HepG2 (cell line): ENCODE measurements around the gene MXRA8. TPM values are rescaled to one million over a fixed set of nuclear protein-coding genes. Genes with fewer than 3 reads are reported as not detected.
A peak's percentile ranks its signal among the peaks of the same experiment; 100 is the strongest.

ENCODE experiments used
- AGO2 ChIP-seq: fragments of 200-400 bp; formaldehyde crosslinking; optimal IDR thresholded peaks from 2 replicates; pipeline ENCODE3; 2017; ENCODE audit warnings: mild to moderate bottlenecking, low read depth, low read length, moderate library complexity
- ETV6 ChIP-seq: sonication (generic); formaldehyde crosslinking; conservative IDR thresholded peaks from 2 replicates; pipeline ENCODE4 v1.4.0; 2020; ENCODE audit warnings: missing genetic modification reagents
- KMT2A ChIP-seq: sonication (generic); formaldehyde crosslinking; IDR thresholded peaks from 2 replicates; pipeline ENCODE4 v1.4.0; 2020; ENCODE audit warnings: missing genetic modification reagents
- NPAS2 ChIP-seq: sonication (generic); formaldehyde crosslinking; IDR thresholded peaks from 2 replicates; pipeline ENCODE4 v1.8.0; 2022; ENCODE audit warnings: mild to moderate bottlenecking, missing genetic modification reagents, borderline replicate concordance
- RAD51 ChIP-seq: fragments of 450-650 bp; IDR thresholded peaks from 2 replicates; pipeline ENCODE4 v1.6.1; 2016; ENCODE audit warnings: borderline replicate concordance
- RBM22 ChIP-seq: fragments of 200-400 bp; formaldehyde crosslinking; optimal IDR thresholded peaks from 2 replicates; pipeline ENCODE3; 2017; ENCODE audit warnings: mild to moderate bottlenecking, low read length, moderate library complexity
- SAP130 ChIP-seq: IDR thresholded peaks from 2 replicates; pipeline ENCODE4 v1.6.1; 2016; ENCODE audit warnings: low read depth
- XRCC5 ChIP-seq: fragments of 200-400 bp; formaldehyde crosslinking; optimal IDR thresholded peaks from 2 replicates; pipeline ENCODE3; 2017; ENCODE audit warnings: mild to moderate bottlenecking, low read length
- ZC3H13 ChIP-seq: sonication (generic); formaldehyde crosslinking; IDR thresholded peaks from 2 replicates; pipeline ENCODE4 v1.8.1; 2023; ENCODE audit warnings: mild to moderate bottlenecking, missing genetic modification reagents, moderate library complexity
- ZKSCAN8 ChIP-seq: IDR thresholded peaks from 2 replicates; pipeline ENCODE4 v1.6.1; 2016; ENCODE audit warnings: borderline replicate concordance, missing genetic modification reagents, missing compliant biosample characterization
- ZMYM3 ChIP-seq: sonication (generic); formaldehyde crosslinking; IDR thresholded peaks from 2 replicates; pipeline ENCODE4 v1.5.1; 2020; ENCODE audit warnings: mild to moderate bottlenecking, missing genetic modification reagents
- ZNF282 ChIP-seq: fragments of 450-650 bp; IDR thresholded peaks from 2 replicates; pipeline ENCODE4 v1.6.1; 2018; ENCODE audit not compliant: partially characterized antibody
- ZNF431 ChIP-seq: sonication (generic); formaldehyde crosslinking; IDR thresholded peaks from 2 replicates; pipeline ENCODE4 v1.9.0; 2022; ENCODE audit warnings: missing genetic modification reagents, low read depth, mild to moderate bottlenecking, borderline replicate concordance
- ZNF766 ChIP-seq: sonication (generic); formaldehyde crosslinking; IDR thresholded peaks from 2 replicates; pipeline ENCODE4 v1.5.0; 2020; ENCODE audit warnings: missing genetic modification reagents, borderline replicate concordance
- polyA plus RNA-seq, 8 experiments: library from polyadenylated mRNA; depleted of rRNA in 3 of 8; stranded (reverse) in 7 of 8; unstranded in 1 of 8; fragments of >200 nt; fragmentation: Illumina TruSeq in 4 of 8; extraction: Trizol in 4 of 8; gene quantifications; 2 replicates each; pipeline versions ENCODE4 v1.2.1 to v1.2.3, GENCODE V29; 2011 to 2016; ENCODE audit warnings: low read depth in 4 of 8, missing spikeins in 1 of 8, mixed read lengths in 1 of 8; ENCODE audit not compliant: insufficient read depth in 1 of 8
- total RNA-seq, 5 experiments: library from RNA; depleted of rRNA; stranded (reverse); fragments of >200 nt; fragmentation: Illumina TruSeq; extraction: Trizol; gene quantifications; 2 replicates each; pipeline ENCODE4 v1.2.3, GENCODE V29; 2016; ENCODE audit warnings: low read depth in 1 of 5
- TF ChIP-seq, protein P1 (sequence below): sonication (generic); formaldehyde crosslinking; IDR thresholded peaks from 2 replicates; pipeline ENCODE4 v1.9.0; 2021; ENCODE audit warnings: missing genetic modification reagents, mild to moderate bottlenecking, borderline replicate concordance
- TF ChIP-seq, protein P2 (sequence below): sonication (generic); IDR thresholded peaks from 2 replicates; pipeline ENCODE4 v1.6.1; 2016; ENCODE audit warnings: low read depth, borderline replicate concordance
- TF ChIP-seq, protein P3 (sequence below): sonication (generic); formaldehyde crosslinking; IDR thresholded peaks from 2 replicates; pipeline ENCODE4 v1.4.0; 2020; ENCODE audit warnings: missing genetic modification reagents
- TF ChIP-seq, protein P4 (sequence below): sonication (generic); formaldehyde crosslinking; IDR thresholded peaks from 2 replicates; pipeline ENCODE4 v1.4.0; 2020; ENCODE audit warnings: missing genetic modification reagents
- TF ChIP-seq, protein P5 (sequence below): sonication (generic); formaldehyde crosslinking; IDR thresholded peaks from 2 replicates; pipeline ENCODE4 v1.4.0; 2020; ENCODE audit warnings: mild to moderate bottlenecking, missing genetic modification reagents
- TF ChIP-seq, protein P6 (sequence below): sonication (generic); formaldehyde crosslinking; IDR thresholded peaks from 2 replicates; pipeline ENCODE4 v1.4.0; 2020; ENCODE audit warnings: mild to moderate bottlenecking, low read depth, missing genetic modification reagents

The MXRA8 gene
- total and polyA plus RNA-seq, 2 of the 13 experiments (the other 11 are each of a cell fraction or from before 2014, with no cell fraction given), result 19.8 to 44.8 TPM

DNA sequence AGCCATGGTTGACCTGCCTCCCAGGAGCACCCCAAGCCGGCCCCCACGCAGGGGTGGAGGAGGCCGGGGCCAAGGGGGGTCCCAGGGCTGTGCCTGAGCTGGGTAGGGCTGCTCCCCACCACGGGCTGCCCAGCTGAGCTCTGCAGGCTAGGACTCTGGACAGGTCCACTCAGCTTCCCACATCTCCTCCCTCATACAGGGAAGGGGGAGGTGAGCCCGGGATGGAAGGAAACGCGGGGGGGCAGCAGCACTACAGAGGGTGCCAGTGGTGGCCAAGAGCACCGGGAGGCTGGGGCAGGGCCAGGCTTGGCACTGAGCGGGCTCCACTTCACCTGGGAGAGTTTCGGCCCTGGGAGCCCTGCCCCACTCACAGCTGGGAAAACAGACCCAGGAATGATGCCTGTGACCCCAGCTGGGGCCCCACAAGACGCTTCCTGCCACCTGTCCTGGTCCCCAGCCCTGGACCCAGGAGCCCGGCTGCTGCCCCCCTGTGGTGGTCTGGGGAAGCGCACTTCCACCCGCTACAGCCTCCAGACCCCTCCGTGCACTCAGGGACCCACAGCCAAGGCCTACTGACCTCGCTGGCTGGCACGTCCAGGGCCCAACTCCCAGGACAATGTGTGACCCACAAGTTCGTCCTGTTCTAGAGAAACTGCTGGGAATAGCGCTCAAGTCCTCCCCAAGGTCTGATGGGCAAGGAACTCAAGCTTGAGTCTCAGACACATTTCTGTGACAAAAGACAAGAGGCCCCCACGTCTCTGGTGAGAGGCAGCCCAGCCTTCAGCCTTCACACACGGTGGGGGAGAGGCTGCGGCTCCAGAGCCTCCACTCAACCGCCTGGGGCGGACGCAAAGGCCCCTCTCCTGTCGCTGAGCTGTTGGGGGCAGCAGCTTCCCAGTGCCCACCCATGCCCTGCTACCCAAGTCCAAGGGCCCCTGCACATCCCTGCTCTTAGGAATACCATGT, 13.7 kb upstream of the MXRA8 start (continued):
- TF ChIP-seq, protein P1, sequence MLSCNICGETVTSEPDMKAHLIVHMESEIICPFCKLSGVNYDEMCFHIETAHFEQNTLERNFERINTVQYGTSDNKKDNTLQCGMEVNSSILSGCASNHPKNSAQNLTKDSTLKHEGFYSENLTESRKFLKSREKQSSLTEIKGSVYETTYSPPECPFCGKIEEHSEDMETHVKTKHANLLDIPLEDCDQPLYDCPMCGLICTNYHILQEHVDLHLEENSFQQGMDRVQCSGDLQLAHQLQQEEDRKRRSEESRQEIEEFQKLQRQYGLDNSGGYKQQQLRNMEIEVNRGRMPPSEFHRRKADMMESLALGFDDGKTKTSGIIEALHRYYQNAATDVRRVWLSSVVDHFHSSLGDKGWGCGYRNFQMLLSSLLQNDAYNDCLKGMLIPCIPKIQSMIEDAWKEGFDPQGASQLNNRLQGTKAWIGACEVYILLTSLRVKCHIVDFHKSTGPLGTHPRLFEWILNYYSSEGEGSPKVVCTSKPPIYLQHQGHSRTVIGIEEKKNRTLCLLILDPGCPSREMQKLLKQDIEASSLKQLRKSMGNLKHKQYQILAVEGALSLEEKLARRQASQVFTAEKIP (CRISPR knock-in tag), result no peak
- TF ChIP-seq ZNF766 (CRISPR knock-in tag) (no peak), SAP130 (CRISPR knock-in tag) (peak; percentile 48; the same call in 1 of the 2 replicates), XRCC5 (peak; percentile 80), ZC3H13 (CRISPR knock-in tag) (peak; percentile 57), ZKSCAN8 (CRISPR knock-in tag) (no peak), RBM22 (no peak), ETV6 (CRISPR knock-in tag) (no peak), ZMYM3 (CRISPR knock-in tag) (no peak), ZNF282 (no peak), RAD51 (no peak), KMT2A (no peak), ZNF431 (no peak), NPAS2 (CRISPR knock-in tag) (no peak), AGO2 (peak; percentile 36)
- TF ChIP-seq, protein P2, sequence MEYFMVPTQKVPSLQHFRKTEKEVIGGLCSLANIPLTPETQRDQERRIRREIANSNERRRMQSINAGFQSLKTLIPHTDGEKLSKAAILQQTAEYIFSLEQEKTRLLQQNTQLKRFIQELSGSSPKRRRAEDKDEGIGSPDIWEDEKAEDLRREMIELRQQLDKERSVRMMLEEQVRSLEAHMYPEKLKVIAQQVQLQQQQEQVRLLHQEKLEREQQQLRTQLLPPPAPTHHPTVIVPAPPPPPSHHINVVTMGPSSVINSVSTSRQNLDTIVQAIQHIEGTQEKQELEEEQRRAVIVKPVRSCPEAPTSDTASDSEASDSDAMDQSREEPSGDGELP, result peak; percentile 81; the same call in 1 of the 2 replicates
- TF ChIP-seq, protein P3, sequence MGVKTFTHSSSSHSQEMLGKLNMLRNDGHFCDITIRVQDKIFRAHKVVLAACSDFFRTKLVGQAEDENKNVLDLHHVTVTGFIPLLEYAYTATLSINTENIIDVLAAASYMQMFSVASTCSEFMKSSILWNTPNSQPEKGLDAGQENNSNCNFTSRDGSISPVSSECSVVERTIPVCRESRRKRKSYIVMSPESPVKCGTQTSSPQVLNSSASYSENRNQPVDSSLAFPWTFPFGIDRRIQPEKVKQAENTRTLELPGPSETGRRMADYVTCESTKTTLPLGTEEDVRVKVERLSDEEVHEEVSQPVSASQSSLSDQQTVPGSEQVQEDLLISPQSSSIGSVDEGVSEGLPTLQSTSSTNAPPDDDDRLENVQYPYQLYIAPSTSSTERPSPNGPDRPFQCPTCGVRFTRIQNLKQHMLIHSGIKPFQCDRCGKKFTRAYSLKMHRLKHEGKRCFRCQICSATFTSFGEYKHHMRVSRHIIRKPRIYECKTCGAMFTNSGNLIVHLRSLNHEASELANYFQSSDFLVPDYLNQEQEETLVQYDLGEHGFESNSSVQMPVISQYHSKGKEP (CRISPR knock-in tag), result no peak
- TF ChIP-seq, protein P4, sequence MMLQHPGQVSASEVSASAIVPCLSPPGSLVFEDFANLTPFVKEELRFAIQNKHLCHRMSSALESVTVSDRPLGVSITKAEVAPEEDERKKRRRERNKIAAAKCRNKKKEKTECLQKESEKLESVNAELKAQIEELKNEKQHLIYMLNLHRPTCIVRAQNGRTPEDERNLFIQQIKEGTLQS (CRISPR knock-in tag), result no peak
- TF ChIP-seq, protein P5, sequence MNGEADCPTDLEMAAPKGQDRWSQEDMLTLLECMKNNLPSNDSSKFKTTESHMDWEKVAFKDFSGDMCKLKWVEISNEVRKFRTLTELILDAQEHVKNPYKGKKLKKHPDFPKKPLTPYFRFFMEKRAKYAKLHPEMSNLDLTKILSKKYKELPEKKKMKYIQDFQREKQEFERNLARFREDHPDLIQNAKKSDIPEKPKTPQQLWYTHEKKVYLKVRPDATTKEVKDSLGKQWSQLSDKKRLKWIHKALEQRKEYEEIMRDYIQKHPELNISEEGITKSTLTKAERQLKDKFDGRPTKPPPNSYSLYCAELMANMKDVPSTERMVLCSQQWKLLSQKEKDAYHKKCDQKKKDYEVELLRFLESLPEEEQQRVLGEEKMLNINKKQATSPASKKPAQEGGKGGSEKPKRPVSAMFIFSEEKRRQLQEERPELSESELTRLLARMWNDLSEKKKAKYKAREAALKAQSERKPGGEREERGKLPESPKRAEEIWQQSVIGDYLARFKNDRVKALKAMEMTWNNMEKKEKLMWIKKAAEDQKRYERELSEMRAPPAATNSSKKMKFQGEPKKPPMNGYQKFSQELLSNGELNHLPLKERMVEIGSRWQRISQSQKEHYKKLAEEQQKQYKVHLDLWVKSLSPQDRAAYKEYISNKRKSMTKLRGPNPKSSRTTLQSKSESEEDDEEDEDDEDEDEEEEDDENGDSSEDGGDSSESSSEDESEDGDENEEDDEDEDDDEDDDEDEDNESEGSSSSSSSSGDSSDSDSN (CRISPR knock-in tag), result peak; percentile 26; the same call in 1 of the 2 replicates
- TF ChIP-seq, protein P6, sequence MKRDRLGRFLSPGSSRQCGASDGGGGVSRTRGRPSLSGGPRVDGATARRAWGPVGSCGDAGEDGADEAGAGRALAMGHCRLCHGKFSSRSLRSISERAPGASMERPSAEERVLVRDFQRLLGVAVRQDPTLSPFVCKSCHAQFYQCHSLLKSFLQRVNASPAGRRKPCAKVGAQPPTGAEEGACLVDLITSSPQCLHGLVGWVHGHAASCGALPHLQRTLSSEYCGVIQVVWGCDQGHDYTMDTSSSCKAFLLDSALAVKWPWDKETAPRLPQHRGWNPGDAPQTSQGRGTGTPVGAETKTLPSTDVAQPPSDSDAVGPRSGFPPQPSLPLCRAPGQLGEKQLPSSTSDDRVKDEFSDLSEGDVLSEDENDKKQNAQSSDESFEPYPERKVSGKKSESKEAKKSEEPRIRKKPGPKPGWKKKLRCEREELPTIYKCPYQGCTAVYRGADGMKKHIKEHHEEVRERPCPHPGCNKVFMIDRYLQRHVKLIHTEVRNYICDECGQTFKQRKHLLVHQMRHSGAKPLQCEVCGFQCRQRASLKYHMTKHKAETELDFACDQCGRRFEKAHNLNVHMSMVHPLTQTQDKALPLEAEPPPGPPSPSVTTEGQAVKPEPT (CRISPR knock-in tag), result no peak
